H9 (cell line): ENCODE results near the gene NUP210. TPM values are rescaled to one million over a fixed set of nuclear protein-coding genes. Genes with fewer than 3 reads are reported as not detected.

Experiments
- DNase-seq: peaks from one replicate; pipeline ENCODE4 v3.0.0-alpha.2; 2017
- H2AFZ ChIP-seq: one replicate; pipeline ENCODE4 v1.6.1; 2013; ENCODE audit warnings: mild to moderate bottlenecking, low read length, control low read depth, moderate library complexity
- H2AK5ac ChIP-seq: 2 replicates; pipeline ENCODE4 v1.6.1; 2013; ENCODE audit warnings: low read length, control low read depth, mixed read lengths; ENCODE audit not compliant: insufficient read length
- H2BK120ac ChIP-seq: one replicate; pipeline ENCODE4 v1.6.1; 2013; ENCODE audit warnings: low read depth, mild to moderate bottlenecking, low read length, control low read depth, inconsistent platforms; ENCODE audit not compliant: poor library complexity, severe bottlenecking
- H2BK12ac ChIP-seq: 2 replicates; pipeline ENCODE4 v1.6.1; 2013; ENCODE audit warnings: low read length, control low read depth, mixed read lengths, low read depth; ENCODE audit not compliant: insufficient read length
- H2BK15ac ChIP-seq: 2 replicates; pipeline ENCODE4 v1.6.1; 2013; ENCODE audit warnings: low read depth, low read length, control low read depth
- H2BK20ac ChIP-seq: one replicate; pipeline ENCODE4 v1.6.1; 2013; ENCODE audit warnings: low read depth, mild to moderate bottlenecking, low read length, control low read depth, inconsistent platforms; ENCODE audit not compliant: poor library complexity, severe bottlenecking
- H2BK5ac ChIP-seq: 2 replicates; pipeline ENCODE4 v1.6.1; 2013; ENCODE audit warnings: low read length, control low read depth, mixed read lengths; ENCODE audit not compliant: insufficient read length
- H3K14ac ChIP-seq: 2 replicates; pipeline ENCODE4 v1.6.1; 2013; ENCODE audit warnings: low read length, control low read depth; ENCODE audit not compliant: insufficient read depth
- H3K18ac ChIP-seq: 2 replicates; pipeline ENCODE4 v1.6.1; 2013; ENCODE audit warnings: low read depth, mild to moderate bottlenecking, mixed read lengths, low read length, control low read depth; ENCODE audit not compliant: insufficient read length
- H3K23ac ChIP-seq: 2 replicates; pipeline ENCODE4 v1.6.1; 2013; ENCODE audit warnings: low read length, control low read depth, mixed read lengths, low read depth; ENCODE audit not compliant: insufficient read length
- H3K23me2 ChIP-seq: 2 replicates; pipeline ENCODE4 v1.6.1; 2013; ENCODE audit warnings: low read depth, mild to moderate bottlenecking, mixed read lengths, low read length, control low read depth; ENCODE audit not compliant: insufficient read length, poor library complexity, severe bottlenecking
- H3K27ac ChIP-seq: 2 replicates; pipeline ENCODE4 v1.5.1; 2013; ENCODE audit warnings: low read length, control low read depth, mixed read lengths, low read depth; ENCODE audit not compliant: insufficient read length
- H3K27me3 ChIP-seq: 2 replicates; pipeline ENCODE4 v1.6.1; 2013; ENCODE audit warnings: low read length, control low read depth, inconsistent platforms; ENCODE audit not compliant: insufficient read depth
- H3K4ac ChIP-seq: 2 replicates; pipeline ENCODE4 v1.6.1; 2013; ENCODE audit warnings: low read depth, mild to moderate bottlenecking, control low read depth, inconsistent platforms, low read length, moderate library complexity
- H3K4me1 ChIP-seq: 2 replicates; pipeline ENCODE4 v1.6.1; 2013; ENCODE audit warnings: low read length, control low read depth, inconsistent platforms; ENCODE audit not compliant: insufficient read depth
- H3K4me2 ChIP-seq: 2 replicates; pipeline ENCODE4 v1.6.1; 2013; ENCODE audit warnings: low read length, control low read depth, mixed read lengths; ENCODE audit not compliant: insufficient read length, insufficient read depth
- H3K56ac ChIP-seq: 2 replicates; pipeline ENCODE4 v1.6.1; 2013; ENCODE audit warnings: low read depth, mild to moderate bottlenecking, mixed read lengths, low read length, control low read depth; ENCODE audit not compliant: insufficient read length
- H3K79me1 ChIP-seq: 2 replicates; pipeline ENCODE4 v1.6.1; 2013; ENCODE audit warnings: low read depth, mild to moderate bottlenecking, moderate library complexity, low read length, control low read depth, inconsistent platforms; ENCODE audit not compliant: insufficient read depth, poor library complexity, severe bottlenecking
- H3K79me2 ChIP-seq: 2 replicates; pipeline ENCODE4 v1.6.1; 2013; ENCODE audit warnings: low read length, control low read depth, inconsistent platforms; ENCODE audit not compliant: insufficient read depth
- H3K9ac ChIP-seq: 2 replicates; pipeline ENCODE4 v1.6.1; 2013; ENCODE audit warnings: low read length, control low read depth, mixed read lengths; ENCODE audit not compliant: insufficient read length; ENCODE audit errors: extremely low read depth
- H3K9me3 ChIP-seq: one replicate; pipeline ENCODE4 v1.6.1; 2013; ENCODE audit warnings: low read depth, low read length, inconsistent platforms; ENCODE audit not compliant: control insufficient read depth
- H3T11ph ChIP-seq: one replicate; pipeline ENCODE4 v1.6.1; 2013; ENCODE audit warnings: mild to moderate bottlenecking, low read length, control low read depth, inconsistent platforms
- H4K20me1 ChIP-seq: one replicate; pipeline ENCODE4 v1.6.1; 2013; ENCODE audit not compliant: control insufficient read depth, insufficient read length, insufficient read depth
- H4K5ac ChIP-seq: 2 replicates; pipeline ENCODE4 v1.6.1; 2013; ENCODE audit warnings: low read depth, mild to moderate bottlenecking, mixed read lengths, low read length, control low read depth; ENCODE audit not compliant: insufficient read length
- H4K8ac ChIP-seq: replicated peaks from 2 replicates; pipeline ENCODE4 v1.6.1; 2013; ENCODE audit warnings: low read length, control low read depth, mixed read lengths, low read depth; ENCODE audit not compliant: insufficient read length
- H4K91ac ChIP-seq: 2 replicates; pipeline ENCODE4 v1.6.1; 2013; ENCODE audit warnings: low read depth, mild to moderate bottlenecking, moderate library complexity, mixed read lengths, low read length, control low read depth; ENCODE audit not compliant: insufficient read length
- H3K27ac Mint-ChIP-seq, 3 experiments: 2 replicates in 2 of 3; 3 replicates in 1 of 3; pipeline ENCODE4 v1.8.0; 2020 to 2021; ENCODE audit warnings: mixed read lengths in 3 of 3, mild to moderate bottlenecking in 1 of 3, moderate library complexity in 1 of 3
- H3K27me3 Mint-ChIP-seq: 2 replicates; pipeline ENCODE4 v1.8.0; 2021; ENCODE audit warnings: low read depth, mild to moderate bottlenecking, moderate library complexity, mixed read lengths
- H3K36me3 Mint-ChIP-seq, 3 experiments: 2 replicates in 2 of 3; 3 replicates in 1 of 3; pipeline ENCODE4 v1.8.0; 2020 to 2021; ENCODE audit warnings: low read depth in 3 of 3, mixed read lengths in 3 of 3; ENCODE audit not compliant: insufficient read depth in 1 of 3
- H3K4me1 Mint-ChIP-seq, 2 experiments: 2 replicates each; pipeline ENCODE4 v1.8.0; 2020; ENCODE audit warnings: mixed read lengths in 2 of 2
- H3K4me3 Mint-ChIP-seq, 2 experiments: 2 replicates in 1 of 2; 3 replicates in 1 of 2; pipeline ENCODE4 v1.8.0; 2020 to 2021; ENCODE audit warnings: mild to moderate bottlenecking in 2 of 2, mixed read lengths in 2 of 2, moderate library complexity in 1 of 2
- H3K9me3 Mint-ChIP-seq, 2 experiments: 2 replicates in 1 of 2; 3 replicates in 1 of 2; pipeline ENCODE4 v1.8.0; 2020; ENCODE audit warnings: mild to moderate bottlenecking in 2 of 2, mixed read lengths in 2 of 2, moderate library complexity in 1 of 2
- WGBS: extraction: QIAGEN DNeasy Blood & Tissue Kit; methylation state at CpG from one replicate; pipeline ENCODE4 v1.1.7; 2013; ENCODE audit warnings: missing lambda C conversion rate, low lambda C conversion rate, mixed read lengths; ENCODE audit not compliant: insufficient read length; ENCODE audit errors: extremely low coverage; 5-methylcytosine and 5-hydroxymethylcytosine counted together
- total RNA-seq: library from RNA; stranded (reverse); gene quantifications from 2 replicates; pipeline ENCODE4 v1.2.1, GENCODE V29; 2021
- TF ChIP-seq, protein P1 (sequence below): fragments of 200-600 bp; sonication (generic); conservative IDR thresholded peaks from 3 replicates; pipeline ENCODE4 v1.8.0; 2021; ENCODE audit warnings: antibody characterized with exemption, mild to moderate bottlenecking

The NUP210 gene
- total RNA-seq, 1 experiment from 2014 or later = 48.8 TPM

DNA sequence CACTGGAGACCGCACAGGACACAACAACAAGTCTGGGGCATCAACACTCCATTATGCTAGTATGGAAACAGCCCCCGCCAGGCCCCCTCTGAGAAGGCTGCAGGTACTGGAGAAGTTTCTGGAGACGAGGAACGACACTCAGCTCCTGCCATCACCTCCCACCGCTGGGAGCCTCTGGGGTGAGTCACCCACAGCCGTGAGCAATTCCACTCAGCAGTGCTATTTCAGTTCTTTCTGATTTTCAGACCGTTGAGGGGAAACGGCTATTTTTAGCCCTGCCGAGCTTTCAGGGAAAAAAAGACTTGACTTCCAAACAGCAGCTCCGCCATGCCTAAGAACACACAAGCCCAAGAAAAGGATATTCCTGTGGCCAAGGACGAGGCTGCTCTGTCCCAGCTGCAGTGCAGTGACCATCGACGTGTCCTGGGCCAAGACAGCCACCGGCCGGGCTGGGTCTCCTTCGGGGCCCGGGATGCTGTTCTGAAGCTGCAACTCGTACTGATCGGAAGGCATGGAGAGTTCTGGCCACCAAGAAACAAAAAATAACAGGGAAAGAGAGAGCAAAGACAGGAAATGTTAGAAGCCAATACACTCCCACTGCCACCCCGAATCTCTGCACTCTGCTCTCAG lies 40.8 kb downstream of the NUP210 start:
- Histone ChIP-seq H2BK12ac (no peak overlapping the region), H4K5ac (no peak overlapping the region), H3K23me2 (no peaks in the 10 kb centered on the region), H3T11ph (no peak overlapping the region), H3K27me3 (no peaks in the 10 kb centered on the region), H4K91ac (no peak overlapping the region), H2BK5ac (no peak overlapping the region), H3K9me3 (no peaks in the 10 kb centered on the region), H3K9ac (no peak overlapping the region), H3K23ac (no peak overlapping the region), H2AK5ac (no peak overlapping the region), H3K79me2 (no peaks in the 10 kb centered on the region), H3K4me1 (no peaks in the 10 kb centered on the region), H3K4ac (no peak overlapping the region), H3K27ac (no peak overlapping the region), H4K8ac (no peak overlapping the region), H3K4me2 (no peak overlapping the region), H3K56ac (no peak overlapping the region), H2BK15ac (no peak overlapping the region), H2BK20ac (no peak overlapping the region), H3K18ac (no peak overlapping the region), H3K79me1 (no peaks in the 10 kb centered on the region), H3K14ac (no peak overlapping the region), H4K20me1 (no peaks in the 10 kb centered on the region), H2AFZ (no peak overlapping the region), H2BK120ac (no peak overlapping the region)
- H3K27me3 Mint-ChIP-seq = no peaks in the 10 kb centered on the region
- WGBS = no CpG with 5 or more reads among the region's 20 CpGs
- TF ChIP-seq, protein P1, sequence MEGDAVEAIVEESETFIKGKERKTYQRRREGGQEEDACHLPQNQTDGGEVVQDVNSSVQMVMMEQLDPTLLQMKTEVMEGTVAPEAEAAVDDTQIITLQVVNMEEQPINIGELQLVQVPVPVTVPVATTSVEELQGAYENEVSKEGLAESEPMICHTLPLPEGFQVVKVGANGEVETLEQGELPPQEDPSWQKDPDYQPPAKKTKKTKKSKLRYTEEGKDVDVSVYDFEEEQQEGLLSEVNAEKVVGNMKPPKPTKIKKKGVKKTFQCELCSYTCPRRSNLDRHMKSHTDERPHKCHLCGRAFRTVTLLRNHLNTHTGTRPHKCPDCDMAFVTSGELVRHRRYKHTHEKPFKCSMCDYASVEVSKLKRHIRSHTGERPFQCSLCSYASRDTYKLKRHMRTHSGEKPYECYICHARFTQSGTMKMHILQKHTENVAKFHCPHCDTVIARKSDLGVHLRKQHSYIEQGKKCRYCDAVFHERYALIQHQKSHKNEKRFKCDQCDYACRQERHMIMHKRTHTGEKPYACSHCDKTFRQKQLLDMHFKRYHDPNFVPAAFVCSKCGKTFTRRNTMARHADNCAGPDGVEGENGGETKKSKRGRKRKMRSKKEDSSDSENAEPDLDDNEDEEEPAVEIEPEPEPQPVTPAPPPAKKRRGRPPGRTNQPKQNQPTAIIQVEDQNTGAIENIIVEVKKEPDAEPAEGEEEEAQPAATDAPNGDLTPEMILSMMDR = no peak
- H3K9me3 Mint-ChIP-seq = no peaks in the 10 kb centered on the region
- peaks cover 14 to 52% (median 40%) of the 10 kb centered on the region in 3 experiments for H3K36me3 Mint-ChIP-seq
- DNase-seq = no peak
- H3K4me3 Mint-ChIP-seq = no peak overlapping the region
- no peaks in the 10 kb centered on the region for H3K4me1 Mint-ChIP-seq
- H3K27ac Mint-ChIP-seq = peak overlapping the region in 1 of 3 experiments; percentile 85; a peak in 3 of 7 replicates
